NOMO-1 treated with DMSO at 0.1 percent for 48 hours (cell line): ENCODE results near the gene RBM28.

Experiments used
- DNase-seq: peaks from one replicate; lab custom pipeline; 2025; ENCODE audit not compliant: unreplicated experiment; lab: John Stamatoyannopoulos, UW

The RBM28 gene

DNA sequence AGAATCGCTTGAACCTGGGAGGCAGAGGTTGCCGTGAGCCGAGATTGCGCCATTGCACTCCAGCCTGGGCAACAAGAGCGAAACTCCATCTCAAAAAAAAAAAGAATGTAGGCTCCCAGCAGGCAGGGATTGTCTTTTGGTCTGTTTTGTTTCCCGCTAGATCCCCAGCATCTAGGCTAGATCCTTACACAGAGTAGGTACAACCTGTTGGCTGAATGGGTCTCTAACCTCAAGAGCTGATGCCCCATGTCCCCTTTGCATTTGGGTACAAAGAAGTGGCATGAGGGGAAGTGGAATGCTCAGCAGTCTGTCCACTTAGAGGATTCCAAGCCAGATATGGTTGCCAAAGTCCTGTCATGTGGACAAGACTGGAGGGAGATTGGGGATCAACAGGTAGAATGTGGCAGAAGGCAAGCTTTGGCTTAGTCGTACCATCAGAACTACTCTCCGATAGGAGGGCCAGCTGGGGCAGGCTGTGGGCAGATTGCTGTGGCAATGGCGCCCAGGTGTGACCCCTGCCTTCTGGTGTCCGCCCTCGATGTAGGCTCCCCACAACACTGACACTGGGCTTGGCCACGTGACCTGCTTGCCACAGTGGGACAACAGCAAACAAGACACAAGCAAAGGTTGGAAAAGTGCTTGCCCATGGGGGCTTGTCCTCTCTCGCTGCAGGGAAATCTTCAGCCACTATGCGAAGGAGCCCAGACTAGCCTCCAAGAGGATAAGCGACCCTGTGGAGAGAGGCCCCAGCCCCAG is 81.3 kb downstream of the RBM28 start:
- DNase-seq: no peak

GRCh38 chr7:128260069-128260795 is 83.5 kb downstream of the RBM28 start:
- no peak for DNase-seq

- DNase-seq: no peak
Measured at GRCh38 chr7:128259131-128260061, 84.3 kb downstream of the RBM28 start.

GRCh38 chr7:128257458-128257857 is 86.2 kb downstream of the RBM28 start:
- DNase-seq: no peak

GRCh38 chr7:128255271-128255670 is 88.4 kb downstream of the RBM28 start:
- no peak for DNase-seq

GRCh38 chr7:128254470-128254869 is 89.2 kb downstream of the RBM28 start:
- no peak for DNase-seq

DNA sequence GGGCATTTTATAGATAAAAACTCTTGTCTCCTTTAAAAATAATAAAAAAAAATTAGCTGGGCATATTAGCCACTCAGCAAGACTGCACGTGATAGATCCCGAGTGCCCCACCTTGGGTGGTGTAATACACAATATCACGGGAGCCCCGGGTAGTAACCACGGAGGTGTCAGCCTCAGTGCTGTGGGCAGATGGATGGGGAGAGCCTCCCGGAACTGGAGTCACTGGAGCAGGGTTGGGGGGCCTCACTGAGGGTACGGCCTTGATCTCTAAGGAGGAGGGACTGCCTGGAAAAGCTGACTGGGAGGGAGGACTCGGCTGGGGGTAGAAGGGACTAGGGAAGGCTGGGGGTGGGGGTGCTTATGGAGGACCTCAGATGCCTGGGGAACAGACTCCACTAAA is 90.0 kb downstream of the RBM28 start:
- no peak for DNase-seq

GRCh38 chr7:128251337-128251736 is 92.4 kb downstream of the RBM28 start:
- DNase-seq: no peak
